ENCODE measurements around the gene WDR45B. TPM values are rescaled to one million over a fixed set of nuclear protein-coding genes. Genes with fewer than 3 reads are reported as not detected.

The WDR45B gene
- total and polyA plus RNA-seq, 2 experiments from 2014 or later = 82.6 to 112 TPM

- TF ChIP-seq EZH2 (IDR thresholded peaks at IDR 0.05; ENCODE audit: borderline replicate concordance) = no peak
- TF ChIP-seq CTCF (IDR thresholded peaks at IDR 0.05; ENCODE audit: poor library complexity) = no peak
- TF ChIP-seq EZH2phosphoT487 (IDR thresholded peaks at IDR 0.05; ENCODE audit: low read depth, severe bottlenecking, unreplicated experiment) = no peak
- H3K36me3 ChIP-seq (replicated peaks; ENCODE audit: insufficient read depth, low read depth) = no peaks in the 10 kb centered on the region
- H3K4me2 ChIP-seq = no peak overlapping the region
- H2AFZ ChIP-seq = no peak overlapping the region
- H3K4me3 ChIP-seq = no peak overlapping the region
- no peak for DNase-seq (ENCODE audit: low spot score)
- H3K27ac ChIP-seq = no peak overlapping the region
- WGBS (ENCODE audit: low lambda C conversion rate, missing lambda C conversion rate) = 94% methylated on average over 19 of the region's 19 CpGs
- no peaks in the 10 kb centered on the region for H3K79me2 ChIP-seq
- no peaks in the 10 kb centered on the region for H3K27me3 ChIP-seq
- H3K4me1 ChIP-seq (ENCODE audit: insufficient read depth) = no peaks in the 10 kb centered on the region
- no peaks in the 10 kb centered on the region for H4K20me1 ChIP-seq (ENCODE audit: insufficient read depth, poor library complexity, severe bottlenecking)
- H3K9me3 ChIP-seq (ENCODE audit: low read depth) = no peaks in the 10 kb centered on the region
- no peaks in the 10 kb centered on the region for H3K9me2 ChIP-seq (replicated peaks; ENCODE audit: insufficient read depth)
Observed at GRCh38 chr17:82670661-82671450, 22.6 kb upstream of the WDR45B start.

- DNase-seq (ENCODE audit: low spot score) = peak; percentile 81
- WGBS (ENCODE audit: low lambda C conversion rate, missing lambda C conversion rate) = 30% methylated on average over 19 of the region's 20 CpGs
- H3K4me2 ChIP-seq = peak overlapping the region; percentile 12
- H3K4me3 ChIP-seq = no peak overlapping the region
- H3K36me3 ChIP-seq (replicated peaks; ENCODE audit: insufficient read depth, low read depth) = no peaks in the 10 kb centered on the region
- H3K79me2 ChIP-seq = no peaks in the 10 kb centered on the region
- no peak overlapping the region for H3K27ac ChIP-seq
- H3K27me3 ChIP-seq = no peaks in the 10 kb centered on the region
- no peak overlapping the region for H2AFZ ChIP-seq
- H3K9me2 ChIP-seq (replicated peaks; ENCODE audit: insufficient read depth) = no peaks in the 10 kb centered on the region
- no peaks in the 10 kb centered on the region for H3K9me3 ChIP-seq (ENCODE audit: low read depth)
- H4K20me1 ChIP-seq (ENCODE audit: insufficient read depth, poor library complexity, severe bottlenecking) = no peaks in the 10 kb centered on the region
- TF ChIP-seq CTCF (IDR thresholded peaks at IDR 0.05; ENCODE audit: poor library complexity) (peak; percentile 52), EZH2 (IDR thresholded peaks at IDR 0.05; ENCODE audit: borderline replicate concordance) (no peak), EZH2phosphoT487 (IDR thresholded peaks at IDR 0.05; ENCODE audit: low read depth, severe bottlenecking, unreplicated experiment) (no peak)
- no peaks in the 10 kb centered on the region for H3K4me1 ChIP-seq (ENCODE audit: insufficient read depth)
Observed at GRCh38 chr17:82668631-82669099, 20.4 kb upstream of the WDR45B start.

GRCh38 chr17:82668024-82668630 is 19.9 kb upstream of the WDR45B start:
- Histone ChIP-seq H3K79me2 (no peaks in the 10 kb centered on the region), H3K4me1 (ENCODE audit: insufficient read depth) (no peaks in the 10 kb centered on the region), H4K20me1 (ENCODE audit: insufficient read depth, poor library complexity, severe bottlenecking) (no peaks in the 10 kb centered on the region), H3K9me2 (replicated peaks; ENCODE audit: insufficient read depth) (no peaks in the 10 kb centered on the region), H3K4me2 (no peak overlapping the region), H3K4me3 (no peak overlapping the region), H3K36me3 (replicated peaks; ENCODE audit: insufficient read depth, low read depth) (no peaks in the 10 kb centered on the region), H3K27me3 (no peaks in the 10 kb centered on the region), H3K27ac (no peak overlapping the region), H2AFZ (no peak overlapping the region), H3K9me3 (ENCODE audit: low read depth) (no peaks in the 10 kb centered on the region)
- 75% methylated on average over 16 of the region's 16 CpGs for WGBS (ENCODE audit: low lambda C conversion rate, missing lambda C conversion rate)
- TF ChIP-seq EZH2phosphoT487 (IDR thresholded peaks at IDR 0.05; ENCODE audit: low read depth, severe bottlenecking, unreplicated experiment) (no peak), EZH2 (IDR thresholded peaks at IDR 0.05; ENCODE audit: borderline replicate concordance) (no peak), CTCF (IDR thresholded peaks at IDR 0.05; ENCODE audit: poor library complexity) (no peak)
- DNase-seq (ENCODE audit: low spot score) = no peak

Data from hepatocyte (in vitro differentiated cells).